Measurements from ENCODE around the gene TRDMT1.

TRDMT1 gene

GRCh38 chr10:17231788-17232187 lies 30.3 kb upstream of the TRDMT1 start:
- Histone ChIP-seq H3K4me1 (ENCODE audit: control insufficient read depth, insufficient read depth, low read length, poor library complexity, severe bottlenecking) (peaks cover 31% of the 10 kb centered on the region), H3K36me3 (ENCODE audit: control insufficient read depth, insufficient read depth, low read length) (peaks cover 63% of the 10 kb centered on the region), H3K4me3 (ENCODE audit: insufficient read depth, low read depth, low read length, poor library complexity, severe bottlenecking) (peak overlapping the region; percentile 91), H3K9me3 (ENCODE audit: control insufficient read depth, low read length) (no peaks in the 10 kb centered on the region), H3K27me3 (replicated peaks; ENCODE audit: control insufficient read depth, insufficient read depth, low read length, poor library complexity, severe bottlenecking) (no peaks in the 10 kb centered on the region), H3K27ac (ENCODE audit: insufficient read depth, low read length, poor library complexity, severe bottlenecking) (peak overlapping the region; percentile 99)
- DNase-seq, result no peak

- peak; percentile 79 to 82 (median 80) for DNase-seq
- H3K9me3 ChIP-seq (ENCODE audit: control insufficient read depth, low read length), result no peaks in the 10 kb centered on the region
- peaks cover 46% of the 10 kb centered on the region for H3K36me3 ChIP-seq (ENCODE audit: control insufficient read depth, insufficient read depth, low read length)
- H3K27me3 ChIP-seq (replicated peaks; ENCODE audit: control insufficient read depth, insufficient read depth, low read length, poor library complexity, severe bottlenecking), result no peaks in the 10 kb centered on the region
- H3K4me1 ChIP-seq (ENCODE audit: control insufficient read depth, insufficient read depth, low read length, poor library complexity, severe bottlenecking), result peaks cover 35% of the 10 kb centered on the region
- H3K27ac ChIP-seq (ENCODE audit: insufficient read depth, low read length, poor library complexity, severe bottlenecking), result peak overlapping the region; percentile 99
- peak overlapping the region; percentile 91 for H3K4me3 ChIP-seq (ENCODE audit: insufficient read depth, low read depth, low read length, poor library complexity, severe bottlenecking)
These were observed 28.7 kb upstream of the TRDMT1 start for GRCh38 chr10:17229967-17230682.

- peak overlapping the region; percentile 99 for H3K27ac ChIP-seq (ENCODE audit: insufficient read depth, low read length, poor library complexity, severe bottlenecking)
- no peaks in the 10 kb centered on the region for H3K27me3 ChIP-seq (replicated peaks; ENCODE audit: control insufficient read depth, insufficient read depth, low read length, poor library complexity, severe bottlenecking)
- H3K4me1 ChIP-seq (ENCODE audit: control insufficient read depth, insufficient read depth, low read length, poor library complexity, severe bottlenecking), result peaks cover 35% of the 10 kb centered on the region
These were observed 28.2 kb upstream of the TRDMT1 start for GRCh38 chr10:17229717-17229966.

GRCh38 chr10:17229016-17229716 lies 27.7 kb upstream of the TRDMT1 start:
- Histone ChIP-seq H3K36me3 (ENCODE audit: control insufficient read depth, insufficient read depth, low read length) (peaks cover 37% of the 10 kb centered on the region), H3K27ac (ENCODE audit: insufficient read depth, low read length, poor library complexity, severe bottlenecking) (peak overlapping the region; percentile 99), H3K9me3 (ENCODE audit: control insufficient read depth, low read length) (no peaks in the 10 kb centered on the region), H3K4me3 (ENCODE audit: insufficient read depth, low read depth, low read length, poor library complexity, severe bottlenecking) (peak overlapping the region; percentile 91), H3K27me3 (replicated peaks; ENCODE audit: control insufficient read depth, insufficient read depth, low read length, poor library complexity, severe bottlenecking) (no peaks in the 10 kb centered on the region), H3K4me1 (ENCODE audit: control insufficient read depth, insufficient read depth, low read length, poor library complexity, severe bottlenecking) (peaks cover 35% of the 10 kb centered on the region)
- peak; percentile 71 to 83 (median 82) for DNase-seq

More at GRCh38 chr10:17229717-17229966, 28.2 kb upstream of the TRDMT1 start:
- DNase-seq, result no peak
- Histone ChIP-seq H3K4me3 (ENCODE audit: insufficient read depth, low read depth, low read length, poor library complexity, severe bottlenecking) (peak overlapping the region; percentile 91), H3K9me3 (ENCODE audit: control insufficient read depth, low read length) (no peaks in the 10 kb centered on the region), H3K36me3 (ENCODE audit: control insufficient read depth, insufficient read depth, low read length) (peaks cover 41% of the 10 kb centered on the region)

GRCh38 chr10:17228091-17229015 lies 26.9 kb upstream of the TRDMT1 start, which contains the start of gene VIM:
Gene VIM, plus strand, starts transcription at chr10:17228241. Its CDS starts 1,182 bp downstream, at chr10:17229423.
- DNase-seq, result peak; percentile 78 to 86 (median 86)
- Histone ChIP-seq H3K4me3 (ENCODE audit: insufficient read depth, low read depth, low read length, poor library complexity, severe bottlenecking) (peak within 1 kb of the TSS; percentile 91), H3K36me3 (ENCODE audit: control insufficient read depth, insufficient read depth, low read length) (peaks cover 29% of the 10 kb centered on the region), H3K27ac (ENCODE audit: insufficient read depth, low read length, poor library complexity, severe bottlenecking) (peak within 1 kb of the TSS; percentile 99), H3K9me3 (ENCODE audit: control insufficient read depth, low read length) (no peaks in the 10 kb centered on the region), H3K4me1 (ENCODE audit: control insufficient read depth, insufficient read depth, low read length, poor library complexity, severe bottlenecking) (peaks cover 31% of the 10 kb centered on the region), H3K27me3 (replicated peaks; ENCODE audit: control insufficient read depth, insufficient read depth, low read length, poor library complexity, severe bottlenecking) (no peaks in the 10 kb centered on the region)

GRCh38 chr10:17227367-17228090 lies 26.1 kb upstream of the TRDMT1 start:
- peak overlapping the region; percentile 99 for H3K27ac ChIP-seq (ENCODE audit: insufficient read depth, low read length, poor library complexity, severe bottlenecking)
- peaks cover 26% of the 10 kb centered on the region for H3K4me1 ChIP-seq (ENCODE audit: control insufficient read depth, insufficient read depth, low read length, poor library complexity, severe bottlenecking)
- peaks cover 24% of the 10 kb centered on the region for H3K36me3 ChIP-seq (ENCODE audit: control insufficient read depth, insufficient read depth, low read length)
- H3K27me3 ChIP-seq (replicated peaks; ENCODE audit: control insufficient read depth, insufficient read depth, low read length, poor library complexity, severe bottlenecking), result no peaks in the 10 kb centered on the region
- no peak for DNase-seq
- peak overlapping the region; percentile 73 for H3K4me3 ChIP-seq (ENCODE audit: insufficient read depth, low read depth, low read length, poor library complexity, severe bottlenecking)
- H3K9me3 ChIP-seq (ENCODE audit: control insufficient read depth, low read length), result no peaks in the 10 kb centered on the region

- Histone ChIP-seq H3K27me3 (replicated peaks; ENCODE audit: control insufficient read depth, insufficient read depth, low read length, poor library complexity, severe bottlenecking) (no peaks in the 10 kb centered on the region), H3K27ac (ENCODE audit: insufficient read depth, low read length, poor library complexity, severe bottlenecking) (peak overlapping the region; percentile 99), H3K4me1 (ENCODE audit: control insufficient read depth, insufficient read depth, low read length, poor library complexity, severe bottlenecking) (peaks cover 20% of the 10 kb centered on the region), H3K36me3 (ENCODE audit: control insufficient read depth, insufficient read depth, low read length) (peaks cover 18% of the 10 kb centered on the region), H3K9me3 (ENCODE audit: control insufficient read depth, low read length) (no peaks in the 10 kb centered on the region), H3K4me3 (ENCODE audit: insufficient read depth, low read depth, low read length, poor library complexity, severe bottlenecking) (peak overlapping the region; percentile 73)
- no peak for DNase-seq
These were observed 25.4 kb upstream of the TRDMT1 start for GRCh38 chr10:17226891-17227303.

- Histone ChIP-seq H3K4me3 (ENCODE audit: insufficient read depth, low read depth, low read length, poor library complexity, severe bottlenecking) (no peak overlapping the region), H3K36me3 (ENCODE audit: control insufficient read depth, insufficient read depth, low read length) (peaks cover 7% of the 10 kb centered on the region), H3K27ac (ENCODE audit: insufficient read depth, low read length, poor library complexity, severe bottlenecking) (no peak overlapping the region), H3K4me1 (ENCODE audit: control insufficient read depth, insufficient read depth, low read length, poor library complexity, severe bottlenecking) (peaks cover 11% of the 10 kb centered on the region), H3K9me3 (ENCODE audit: control insufficient read depth, low read length) (no peaks in the 10 kb centered on the region), H3K27me3 (replicated peaks; ENCODE audit: control insufficient read depth, insufficient read depth, low read length, poor library complexity, severe bottlenecking) (no peaks in the 10 kb centered on the region)
- DNase-seq, result no peak
These were observed 24.3 kb upstream of the TRDMT1 start for GRCh38 chr10:17225808-17226207.

- peaks cover 10% of the 10 kb centered on the region for H3K4me1 ChIP-seq (ENCODE audit: control insufficient read depth, insufficient read depth, low read length, poor library complexity, severe bottlenecking)
- DNase-seq, result no peak
- no peaks in the 10 kb centered on the region for H3K27me3 ChIP-seq (replicated peaks; ENCODE audit: control insufficient read depth, insufficient read depth, low read length, poor library complexity, severe bottlenecking)
- no peak overlapping the region for H3K4me3 ChIP-seq (ENCODE audit: insufficient read depth, low read depth, low read length, poor library complexity, severe bottlenecking)
- no peaks in the 10 kb centered on the region for H3K9me3 ChIP-seq (ENCODE audit: control insufficient read depth, low read length)
- H3K27ac ChIP-seq (ENCODE audit: insufficient read depth, low read length, poor library complexity, severe bottlenecking), result no peak overlapping the region
- H3K36me3 ChIP-seq (ENCODE audit: control insufficient read depth, insufficient read depth, low read length), result no peaks in the 10 kb centered on the region
These were observed 20.9 kb upstream of the TRDMT1 start for GRCh38 chr10:17222329-17222728.
